Adrenal gland (tissue), 5 donors: ENCODE data around the gene SAMM50.

ENCODE experiments used
- POLR2A ChIP-seq, 2 donors: fragments of 450-650 bp; IDR thresholded peaks; one replicate each; pipeline ENCODE4 v1.6.1; 2017; ENCODE audit warnings: antibody characterized with exemption in 2 of 2, mild to moderate bottlenecking in 2 of 2, moderate library complexity in 1 of 2
- TF ChIP-seq, protein P1 (sequence below), 6 experiments: fragments of 450-650 bp in 4 of 6; fragments of 200-600 bp in 2 of 6; sonication (generic) in 1 of 6; IDR thresholded peaks; 1 replicate in 5 of 6; 2 replicates in 1 of 6; pipeline versions ENCODE4 v1.5.1 to v1.8.0; 2016 to 2021; ENCODE audit warnings: antibody characterized with exemption in 6 of 6, mild to moderate bottlenecking in 2 of 6, moderate library complexity in 1 of 6
- donor health status: DM: no; HTN: no; CAD: no.

DNA sequence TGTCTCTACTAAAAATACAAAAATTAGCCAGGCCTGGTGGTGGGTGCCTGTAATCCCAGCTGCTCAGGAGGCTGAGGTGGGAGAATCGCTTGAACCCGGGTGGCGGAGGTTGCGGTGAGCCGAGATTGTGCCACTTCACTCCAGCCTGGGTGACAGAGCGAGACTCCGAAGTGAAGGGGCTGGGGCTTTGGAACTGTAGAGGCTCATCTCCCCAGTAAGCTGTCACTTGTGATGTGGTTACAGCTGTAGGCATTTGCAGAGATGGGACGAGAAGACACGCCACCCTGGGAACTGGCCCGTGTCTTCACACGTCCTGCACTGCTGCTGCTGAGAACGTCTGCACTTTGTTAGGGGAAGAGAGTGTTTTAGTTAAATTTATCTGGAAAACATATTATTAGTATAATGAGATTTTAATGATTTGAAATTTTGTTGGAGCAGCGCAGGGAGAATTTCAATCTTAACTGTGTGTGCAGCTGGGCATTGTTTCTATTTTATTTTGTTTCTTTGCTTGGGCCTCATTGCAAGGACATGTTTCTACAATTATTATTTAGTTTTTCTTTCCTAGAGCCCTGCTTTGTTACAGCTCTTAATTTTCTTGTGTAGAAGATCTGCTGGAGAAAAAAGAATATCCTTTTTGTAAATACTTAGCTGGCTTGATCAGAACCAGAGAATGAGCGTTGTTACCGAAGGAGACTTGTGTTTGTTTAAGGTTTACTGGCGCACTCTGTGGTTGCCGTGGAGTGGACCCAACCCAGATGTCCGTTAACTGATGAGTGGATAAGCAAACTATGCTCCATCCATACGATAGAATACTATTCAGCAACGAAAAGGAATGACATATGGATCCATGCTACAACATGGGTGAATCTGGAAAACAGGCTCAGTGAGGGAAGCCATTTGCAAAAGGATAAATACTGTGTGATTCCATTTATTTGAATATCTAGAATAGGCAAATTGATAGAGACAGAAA lies 87.3 kb downstream of the SAMM50 start:
- TF ChIP-seq, protein P1, sequence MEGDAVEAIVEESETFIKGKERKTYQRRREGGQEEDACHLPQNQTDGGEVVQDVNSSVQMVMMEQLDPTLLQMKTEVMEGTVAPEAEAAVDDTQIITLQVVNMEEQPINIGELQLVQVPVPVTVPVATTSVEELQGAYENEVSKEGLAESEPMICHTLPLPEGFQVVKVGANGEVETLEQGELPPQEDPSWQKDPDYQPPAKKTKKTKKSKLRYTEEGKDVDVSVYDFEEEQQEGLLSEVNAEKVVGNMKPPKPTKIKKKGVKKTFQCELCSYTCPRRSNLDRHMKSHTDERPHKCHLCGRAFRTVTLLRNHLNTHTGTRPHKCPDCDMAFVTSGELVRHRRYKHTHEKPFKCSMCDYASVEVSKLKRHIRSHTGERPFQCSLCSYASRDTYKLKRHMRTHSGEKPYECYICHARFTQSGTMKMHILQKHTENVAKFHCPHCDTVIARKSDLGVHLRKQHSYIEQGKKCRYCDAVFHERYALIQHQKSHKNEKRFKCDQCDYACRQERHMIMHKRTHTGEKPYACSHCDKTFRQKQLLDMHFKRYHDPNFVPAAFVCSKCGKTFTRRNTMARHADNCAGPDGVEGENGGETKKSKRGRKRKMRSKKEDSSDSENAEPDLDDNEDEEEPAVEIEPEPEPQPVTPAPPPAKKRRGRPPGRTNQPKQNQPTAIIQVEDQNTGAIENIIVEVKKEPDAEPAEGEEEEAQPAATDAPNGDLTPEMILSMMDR (IDR thresholded peaks at IDR 0.05) = no peak
- TF ChIP-seq POLR2A (IDR thresholded peaks at IDR 0.05) = no peak
